Tibial nerve (tissue), 4 donors: Measurements from ENCODE around the gene GM2A.

Experiments used
- CTCF ChIP-seq, 5 experiments: fragments of 200-600 bp in 3 of 5; fragments of 450-650 bp in 2 of 5; sonication (generic) in 3 of 5; IDR thresholded peaks; one replicate each; pipeline ENCODE4 v1.5.1; 2016 to 2019; ENCODE audit warnings: antibody characterized with exemption in 5 of 5, mild to moderate bottlenecking in 3 of 5, moderate library complexity in 2 of 5
- EP300 ChIP-seq, 2 donors: sonication (generic); formaldehyde crosslinking; IDR thresholded peaks; one replicate each; pipeline ENCODE4 v1.6.1; 2017; ENCODE audit warnings: antibody characterized with exemption in 2 of 2, mild to moderate bottlenecking in 1 of 2
- POLR2A ChIP-seq, 2 donors: fragments of 450-650 bp; IDR thresholded peaks; one replicate each; pipeline ENCODE4 v1.6.1; 2017; ENCODE audit warnings: antibody characterized with exemption in 2 of 2, mild to moderate bottlenecking in 2 of 2, moderate library complexity in 2 of 2

GRCh38 chr5:151284392-151284967, 31.5 kb downstream of the GM2A start:
- no peak for TF ChIP-seq CTCF (IDR thresholded peaks at IDR 0.05)
- TF ChIP-seq EP300 (IDR thresholded peaks at IDR 0.05), result no peak
- no peak for TF ChIP-seq POLR2A (IDR thresholded peaks at IDR 0.05)
